H1 (cell line): ENCODE data around the gene DAPL1.

Experiments
- BRCA1 ChIP-seq: IDR thresholded peaks from 2 replicates; pipeline ENCODE4 v1.6.1; 2012; ENCODE audit warnings: low read depth, low read length, improper control_type of control experiment
- CHD1 ChIP-seq: IDR thresholded peaks from 2 replicates; pipeline ENCODE4 v1.6.1; 2012; ENCODE audit warnings: low read depth, low read length, improper control_type of control experiment
- RBBP5 ChIP-seq: IDR thresholded peaks from 2 replicates; pipeline ENCODE4 v1.7.1; 2012; ENCODE audit warnings: low read depth, mild to moderate bottlenecking, inconsistent platforms, low read length, moderate library complexity, borderline replicate concordance
- TCF12 ChIP-seq: IDR thresholded peaks from 2 replicates; pipeline ENCODE4 v1.6.1; 2011; ENCODE audit warnings: low read depth, mild to moderate bottlenecking, low read length

GRCh38 chr2:158762336-158762735 lies 32.8 kb upstream of the DAPL1 start:
- no peak for TF ChIP-seq RBBP5
- TF ChIP-seq TCF12: no peak
- no peak for TF ChIP-seq BRCA1
- no peak for TF ChIP-seq CHD1
